ENCODE results near the gene CDH20. TPM values are rescaled to one million over a fixed set of nuclear protein-coding genes. Genes with fewer than 3 reads are reported as not detected.
"Not testable (repeated sequence)": the region's sequence is repeated elsewhere in the genome, so short reads cannot be mapped to it uniquely, and the experiment has no call there.

CDH20 gene
- total RNA-seq, 2 donors from 2014 or later, result not detected

- DNase-seq (no peak), ATAC-seq (no peak)
- intact Hi-C loops (cut with DNase I, micrococcal nuclease), result no loop called here
Measured at GRCh38 chr18:61336766-61337165, 3.5 kb downstream of the CDH20 start.

- no peak for DNase-seq
- intact Hi-C loops (cut with DNase I, micrococcal nuclease), result no loop called here
- ATAC-seq, result no peak
Measured at GRCh38 chr18:61337527-61337926, 4.3 kb downstream of the CDH20 start.

- DNase-seq, result no peak
- ATAC-seq, result no peak
- intact Hi-C loops (cut with DNase I, micrococcal nuclease), result no loop called here
Measured at GRCh38 chr18:61340148-61340547, 6.9 kb downstream of the CDH20 start.

- peak; percentile 67 for ATAC-seq
- intact Hi-C loops (cut with DNase I, micrococcal nuclease), result no loop called here
Measured at GRCh38 chr18:61348230-61348629, 15.0 kb downstream of the CDH20 start.

GRCh38 chr18:61350578-61350977, 17.3 kb downstream of the CDH20 start:
- ATAC-seq (no peak), DNase-seq (no peak)
- intact Hi-C loops (cut with DNase I, micrococcal nuclease), result no loop called here

More at GRCh38 chr18:61348230-61348629, 15.0 kb downstream of the CDH20 start:
- no peak for DNase-seq

- intact Hi-C loops (cut with DNase I, micrococcal nuclease), result no loop called here
- no peak for DNase-seq
- ATAC-seq, result no peak
Measured at GRCh38 chr18:61352059-61352458, 18.8 kb downstream of the CDH20 start.

- DNase-seq (no peak), ATAC-seq (no peak)
- intact Hi-C loops (cut with DNase I, micrococcal nuclease), result no loop called here
Measured at GRCh38 chr18:61352611-61353010, 19.4 kb downstream of the CDH20 start.

- intact Hi-C loops (cut with DNase I, micrococcal nuclease), result no loop called here
- DNase-seq (no peak), ATAC-seq (peak; percentile 22)
Measured at GRCh38 chr18:61360404-61361383, 27.5 kb downstream of the CDH20 start.

- intact Hi-C loops (cut with DNase I, micrococcal nuclease), result no loop called here
- DNase-seq, result no peak
- ATAC-seq, result no peak
Measured at GRCh38 chr18:61362511-61362910, 29.3 kb downstream of the CDH20 start.

GRCh38 chr18:61364953-61365352, 31.7 kb downstream of the CDH20 start:
- DNase-seq, result no peak
- ATAC-seq, result no peak
- intact Hi-C loops (cut with DNase I, micrococcal nuclease), result no loop called here

- DNase-seq (no peak), ATAC-seq (no peak)
- intact Hi-C loops (cut with DNase I, micrococcal nuclease), result no loop called here
Measured at GRCh38 chr18:61368001-61368400, 34.8 kb downstream of the CDH20 start.

- DNase-seq; intact Hi-C loops (cut with DNase I, micrococcal nuclease); ATAC-seq: not testable (repeated sequence)
Measured at GRCh38 chr18:61369671-61370070, 36.4 kb downstream of the CDH20 start.

- DNase-seq (no peak), ATAC-seq (no peak)
- intact Hi-C loops (cut with DNase I, micrococcal nuclease), result no loop called here
Measured at GRCh38 chr18:61371111-61371510, 37.9 kb downstream of the CDH20 start.

GRCh38 chr18:61379827-61380226, 46.6 kb downstream of the CDH20 start:
- no peak for ATAC-seq
- intact Hi-C loops (cut with DNase I, micrococcal nuclease), result no loop called here

GRCh38 chr18:61388010-61388409, 54.8 kb downstream of the CDH20 start:
- ATAC-seq (peak; percentile 100), DNase-seq (peak; percentile 28 to 34)
- intact Hi-C loops (cut with DNase I, micrococcal nuclease), result no loop called here

More at GRCh38 chr18:61379827-61380226, 46.6 kb downstream of the CDH20 start:
- no peak for DNase-seq

- no peak for ATAC-seq
- intact Hi-C loops (cut with DNase I, micrococcal nuclease), result no loop called here
- DNase-seq, result no peak
Measured at GRCh38 chr18:61394983-61395382, 61.8 kb downstream of the CDH20 start.

- ATAC-seq, result no peak
- no peak for DNase-seq
- intact Hi-C loops (cut with DNase I, micrococcal nuclease), result no loop called here
Measured at GRCh38 chr18:61397222-61397621, 64.0 kb downstream of the CDH20 start.

- no peak for ATAC-seq
- DNase-seq, result no peak
- intact Hi-C loops (cut with DNase I, micrococcal nuclease), result no loop called here
Measured at GRCh38 chr18:61398961-61399705, 65.9 kb downstream of the CDH20 start.

GRCh38 chr18:61400016-61400635, 66.9 kb downstream of the CDH20 start:
- DNase-seq (no peak), ATAC-seq (no peak)
- intact Hi-C loops (cut with DNase I, micrococcal nuclease), result no loop called here

All from left colon (tissue), 2 donors.